B cell (primary cell): Measurements from ENCODE around the gene ZFR2.
"Not testable (repeated sequence)": the region's sequence is repeated elsewhere in the genome, so short reads cannot be mapped to it uniquely, and the experiment has no call there.

Experiments
- CTCF ChIP-seq: fragments of 200-600 bp; IDR thresholded peaks from one replicate; pipeline ENCODE4 v1.8.0; 2022; ENCODE audit warnings: antibody characterized with exemption, mild to moderate bottlenecking
- EZH2 ChIP-seq: IDR thresholded peaks from 2 replicates; pipeline ENCODE4 v1.6.1; 2012; ENCODE audit warnings: borderline replicate concordance, low read depth, mild to moderate bottlenecking, moderate library complexity, low read length; ENCODE audit not compliant: insufficient read depth, poor library complexity, severe bottlenecking

- not testable (repeated sequence) for TF ChIP-seq EZH2, CTCF
Observed at GRCh38 chr19:3765757-3766156, 103.1 kb downstream of the ZFR2 start.
